DOHH2 (cell line): ENCODE results near the gene TAF4.

Experiments
- H3F3A ChIP-seq: fragments of 200-600 bp; sonication (generic), shearing (Covaris generic); 2 replicates; pipeline ENCODE4 v1.6.0; 2016; ENCODE audit warnings: antibody characterized with exemption, mild to moderate bottlenecking; ENCODE audit not compliant: control insufficient read depth, insufficient read depth
- H3K27ac ChIP-seq: fragments of 200-600 bp; sonication (generic); 2 replicates; pipeline ENCODE4 v1.5.1; 2014; ENCODE audit warnings: low read depth, mild to moderate bottlenecking, low read length, moderate library complexity
- H3K27me3 ChIP-seq: fragments of 200-600 bp; sonication (generic); 2 replicates; pipeline ENCODE4 v1.6.1; 2014; ENCODE audit warnings: mild to moderate bottlenecking, low read length, mixed read lengths; ENCODE audit not compliant: control insufficient read depth
- H3K36me3 ChIP-seq: fragments of 200-600 bp; sonication (generic); 2 replicates; pipeline ENCODE4 v1.6.1; 2014; ENCODE audit warnings: mild to moderate bottlenecking, low read length, moderate library complexity, mixed read lengths; ENCODE audit not compliant: control insufficient read depth
- H3K4me1 ChIP-seq: fragments of 200-600 bp; sonication (generic); 2 replicates; pipeline ENCODE4 v1.6.1; 2014; ENCODE audit warnings: mild to moderate bottlenecking, low read length, mixed read lengths; ENCODE audit not compliant: control insufficient read depth
- H3K4me2 ChIP-seq: fragments of 200-600 bp; sonication (generic); 2 replicates; pipeline ENCODE4 v1.6.0; 2014; ENCODE audit warnings: mild to moderate bottlenecking, low read length, moderate library complexity
- H3K4me3 ChIP-seq: fragments of 200-600 bp; sonication (generic); 2 replicates; pipeline ENCODE4 v1.5.1; 2014; ENCODE audit warnings: mild to moderate bottlenecking, low read length, mixed read lengths
- H3K79me2 ChIP-seq: fragments of 200-600 bp; sonication (generic); 2 replicates; pipeline ENCODE4 v1.6.1; 2014; ENCODE audit warnings: mild to moderate bottlenecking, low read length, mixed read lengths; ENCODE audit not compliant: control insufficient read depth
- H3K9me2 ChIP-seq: fragments of 200-600 bp; sonication (generic); replicated peaks from 2 replicates; pipeline ENCODE4 v1.6.1; 2014; ENCODE audit warnings: mild to moderate bottlenecking, low read length, mixed read lengths; ENCODE audit not compliant: control insufficient read depth
- H3K9me3 ChIP-seq: fragments of 200-600 bp; sonication (generic); 2 replicates; pipeline ENCODE4 v1.6.1; 2014; ENCODE audit warnings: antibody characterized with exemption, low read length, mixed read lengths; ENCODE audit not compliant: control insufficient read depth, insufficient read depth
- H4K20me1 ChIP-seq: fragments of 200-600 bp; sonication (generic); 2 replicates; pipeline ENCODE4 v1.6.0; 2014; ENCODE audit warnings: low read depth, mild to moderate bottlenecking, antibody characterized with exemption, low read length, moderate library complexity; ENCODE audit not compliant: control insufficient read depth, insufficient read depth
- CTCF ChIP-seq: fragments of 200-600 bp; sonication (generic); IDR thresholded peaks from one replicate; pipeline ENCODE4 v1.5.1; 2014; ENCODE audit warnings: antibody characterized with exemption, mild to moderate bottlenecking, low read depth, low read length; ENCODE audit not compliant: poor library complexity, severe bottlenecking
- EZH2phosphoT487 ChIP-seq: fragments of 200-600 bp; sonication (generic); IDR thresholded peaks from 2 replicates; pipeline ENCODE4 v1.6.1; 2017; ENCODE audit warnings: borderline replicate concordance, mild to moderate bottlenecking, antibody characterized with exemption, low read length, moderate library complexity, mixed read lengths

TAF4 gene

GRCh38 chr20:61941721-61942405 is 123.8 kb downstream of the TAF4 start:
- Histone ChIP-seq H3K27ac (no peak overlapping the region), H3K4me1 (no peaks in the 10 kb centered on the region), H3F3A (no peaks in the 10 kb centered on the region), H3K79me2 (no peaks in the 10 kb centered on the region), H4K20me1 (no peaks in the 10 kb centered on the region), H3K27me3 (no peaks in the 10 kb centered on the region), H3K4me2 (no peak overlapping the region), H3K36me3 (no peaks in the 10 kb centered on the region), H3K4me3 (no peak overlapping the region), H3K9me2 (no peaks in the 10 kb centered on the region), H3K9me3 (no peaks in the 10 kb centered on the region)
- no peak for TF ChIP-seq CTCF
- TF ChIP-seq EZH2phosphoT487: no peak

- Histone ChIP-seq H4K20me1 (no peaks in the 10 kb centered on the region), H3K9me3 (no peaks in the 10 kb centered on the region), H3K4me3 (no peak overlapping the region), H3K79me2 (no peaks in the 10 kb centered on the region), H3K27ac (no peak overlapping the region), H3K27me3 (no peaks in the 10 kb centered on the region), H3K36me3 (no peaks in the 10 kb centered on the region), H3K4me1 (no peaks in the 10 kb centered on the region), H3K9me2 (no peaks in the 10 kb centered on the region), H3K4me2 (no peak overlapping the region), H3F3A (no peaks in the 10 kb centered on the region)
- no peak for TF ChIP-seq EZH2phosphoT487
- TF ChIP-seq CTCF: no peak
These were observed 124.5 kb downstream of the TAF4 start for GRCh38 chr20:61940976-61941720.

GRCh38 chr20:61940491-61940890 is 125.2 kb downstream of the TAF4 start:
- Histone ChIP-seq H3K4me2 (no peak overlapping the region), H3K9me2 (no peaks in the 10 kb centered on the region), H4K20me1 (no peaks in the 10 kb centered on the region), H3K79me2 (no peaks in the 10 kb centered on the region), H3K4me1 (no peaks in the 10 kb centered on the region), H3K4me3 (no peak overlapping the region), H3K27ac (no peak overlapping the region), H3F3A (no peaks in the 10 kb centered on the region), H3K36me3 (no peaks in the 10 kb centered on the region), H3K9me3 (no peaks in the 10 kb centered on the region), H3K27me3 (no peaks in the 10 kb centered on the region)
- TF ChIP-seq CTCF (no peak), EZH2phosphoT487 (no peak)
